GM13977 (cell line): ENCODE measurements around the gene RGSL1.

Experiments
- DNase-seq: peaks from one replicate; pipeline ENCODE4 v3.0.0; 2012; ENCODE audit warnings: low spot score
- in situ Hi-C: fragments of 300-500 bp; cut with MboI; formaldehyde crosslinking; loops from one replicate; pipeline ENCODE4 v1.12.0; 2022; ENCODE audit warnings: low sequenced_read_pairs, low pct_unique_long_range_greater_than_20kb, mixed read lengths, inconsistent platforms; ENCODE audit not compliant: unreplicated experiment
- TF ChIP-seq, protein P1 (sequence below): IDR thresholded peaks from 2 replicates; pipeline ENCODE4 v1.5.1; 2012; ENCODE audit warnings: mild to moderate bottlenecking, control low read depth; ENCODE audit not compliant: insufficient read depth; ENCODE audit errors: extremely low read depth, missing control alignments

RGSL1 gene

DNA sequence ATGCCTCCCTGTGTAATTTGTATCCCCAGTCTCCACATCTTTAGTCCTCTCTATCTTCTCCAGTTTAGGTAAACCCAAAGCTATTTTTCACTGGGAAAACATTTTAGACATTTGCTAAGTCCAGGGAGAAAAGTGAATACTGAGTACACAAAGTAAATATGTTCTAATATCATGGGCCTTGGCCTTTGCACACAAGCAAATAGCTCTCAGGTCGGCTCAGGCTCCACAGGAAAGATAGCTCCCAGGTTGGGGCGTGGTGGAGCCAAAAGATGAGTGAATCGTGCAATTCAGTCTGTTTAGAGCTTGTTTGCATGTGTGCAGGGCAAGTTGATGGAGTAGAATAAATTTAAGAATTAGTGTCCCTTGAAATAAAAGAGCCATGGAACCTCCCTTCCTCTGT, 7.9 kb downstream of the RGSL1 start:
- DNase-seq: no peak
- TF ChIP-seq, protein P1, sequence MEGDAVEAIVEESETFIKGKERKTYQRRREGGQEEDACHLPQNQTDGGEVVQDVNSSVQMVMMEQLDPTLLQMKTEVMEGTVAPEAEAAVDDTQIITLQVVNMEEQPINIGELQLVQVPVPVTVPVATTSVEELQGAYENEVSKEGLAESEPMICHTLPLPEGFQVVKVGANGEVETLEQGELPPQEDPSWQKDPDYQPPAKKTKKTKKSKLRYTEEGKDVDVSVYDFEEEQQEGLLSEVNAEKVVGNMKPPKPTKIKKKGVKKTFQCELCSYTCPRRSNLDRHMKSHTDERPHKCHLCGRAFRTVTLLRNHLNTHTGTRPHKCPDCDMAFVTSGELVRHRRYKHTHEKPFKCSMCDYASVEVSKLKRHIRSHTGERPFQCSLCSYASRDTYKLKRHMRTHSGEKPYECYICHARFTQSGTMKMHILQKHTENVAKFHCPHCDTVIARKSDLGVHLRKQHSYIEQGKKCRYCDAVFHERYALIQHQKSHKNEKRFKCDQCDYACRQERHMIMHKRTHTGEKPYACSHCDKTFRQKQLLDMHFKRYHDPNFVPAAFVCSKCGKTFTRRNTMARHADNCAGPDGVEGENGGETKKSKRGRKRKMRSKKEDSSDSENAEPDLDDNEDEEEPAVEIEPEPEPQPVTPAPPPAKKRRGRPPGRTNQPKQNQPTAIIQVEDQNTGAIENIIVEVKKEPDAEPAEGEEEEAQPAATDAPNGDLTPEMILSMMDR: no peak
- in situ Hi-C loops: no loop called here

DNA sequence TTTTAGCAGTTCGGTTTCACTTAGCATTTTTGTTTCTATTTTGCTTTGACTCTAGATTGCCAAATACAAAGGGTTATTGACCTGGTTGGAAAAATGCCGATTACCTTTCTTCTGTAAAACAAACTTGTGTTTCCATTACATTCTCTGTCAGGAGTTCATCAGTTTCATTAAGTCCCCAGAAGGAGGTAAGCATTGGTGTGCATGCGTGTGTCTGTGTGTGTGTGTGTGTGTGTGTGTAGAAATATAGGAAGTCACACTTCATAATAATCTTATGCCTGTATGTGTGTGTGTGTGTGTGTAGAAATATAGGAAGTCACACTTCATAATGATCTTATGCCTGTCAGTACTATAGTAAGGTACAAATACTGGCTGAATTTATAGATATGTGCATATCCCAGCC, 10.0 kb downstream of the RGSL1 start:
- no peak for DNase-seq
- in situ Hi-C loops: no loop called here
- TF ChIP-seq, protein P1: no peak

DNA sequence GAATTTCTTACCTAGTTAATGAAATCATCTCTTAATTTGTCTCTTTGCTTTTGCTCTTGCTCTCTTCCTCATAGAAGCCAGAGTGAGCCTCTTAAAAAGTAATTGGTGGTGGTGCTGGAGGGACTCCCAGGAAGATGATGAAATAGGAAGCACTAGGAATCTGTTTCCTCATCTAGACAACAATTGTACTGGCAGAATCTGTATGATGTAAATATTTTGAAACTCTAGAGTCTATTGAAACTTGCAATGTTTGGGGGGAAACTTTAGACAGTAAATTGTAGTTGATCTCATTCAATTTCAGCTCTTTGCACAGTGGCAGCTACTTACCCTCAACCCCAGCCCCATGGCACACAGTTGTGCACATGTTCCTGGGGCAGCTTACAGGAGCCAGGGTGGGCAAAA, 10.6 kb downstream of the RGSL1 start:
- TF ChIP-seq, protein P1: no peak
- in situ Hi-C loops: no loop called here
- DNase-seq: no peak

DNA sequence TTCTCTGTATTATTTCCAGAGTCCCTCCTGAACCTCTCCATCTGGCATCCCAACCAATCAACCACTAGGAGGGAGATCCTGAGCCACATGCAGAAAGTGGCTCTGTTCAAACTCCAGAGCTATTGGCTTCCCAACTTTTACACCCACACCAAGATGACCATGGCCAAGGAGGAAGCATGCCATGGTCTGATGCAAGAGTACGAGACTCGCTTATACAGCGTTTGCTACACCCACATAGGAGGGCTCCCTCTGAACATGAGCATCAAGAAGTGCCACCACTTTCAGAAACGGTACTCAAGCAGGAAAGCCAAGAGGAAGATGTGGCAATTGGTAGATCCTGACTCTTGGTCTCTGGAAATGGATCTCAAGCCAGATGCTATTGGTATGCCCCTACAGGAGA, 23.6 kb downstream of the RGSL1 start:
- TF ChIP-seq, protein P1: no peak
- in situ Hi-C loops: no loop called here
- no peak for DNase-seq

DNA sequence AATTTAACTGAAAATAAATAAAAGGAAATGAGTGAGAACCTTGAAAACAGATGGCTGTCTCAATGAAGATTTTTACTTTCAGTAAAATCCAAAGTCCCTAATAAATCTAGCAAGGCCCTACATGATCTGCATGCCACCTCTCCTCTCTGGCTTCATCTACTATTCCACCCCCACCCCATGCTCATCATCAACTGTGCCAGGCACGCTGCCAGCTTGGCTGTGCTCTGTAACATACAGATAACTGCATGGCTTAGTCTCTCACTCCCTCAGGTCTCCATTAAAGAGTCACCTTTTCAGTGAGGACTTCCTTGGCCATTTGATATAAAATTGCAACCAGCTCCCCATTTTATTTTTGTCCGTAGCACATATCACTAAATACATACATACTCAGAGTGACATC, 26.7 kb downstream of the RGSL1 start:
- in situ Hi-C loops: no loop called here
- no peak for DNase-seq
- TF ChIP-seq, protein P1: no peak

DNA sequence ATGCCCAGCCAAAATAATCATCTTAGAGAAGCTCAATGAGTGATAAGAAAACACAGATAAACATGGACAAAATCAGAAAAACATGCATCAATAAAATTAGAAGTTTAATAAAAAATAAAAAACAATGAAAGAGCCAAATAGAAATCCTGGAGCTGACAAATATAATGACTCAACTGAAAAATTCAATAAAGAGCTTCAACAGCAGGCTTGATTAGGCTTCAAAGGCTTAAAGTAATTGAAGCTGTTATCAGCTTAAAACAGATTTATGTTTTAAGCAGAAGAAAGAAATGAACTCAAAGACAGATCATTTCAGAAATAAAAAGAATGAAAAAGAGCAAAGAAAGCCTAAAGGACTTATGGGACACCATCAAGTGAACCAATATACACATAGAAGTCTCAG, 28.3 kb downstream of the RGSL1 start:
- TF ChIP-seq, protein P1: no peak
- in situ Hi-C loops: no loop called here
- DNase-seq: no peak

DNA sequence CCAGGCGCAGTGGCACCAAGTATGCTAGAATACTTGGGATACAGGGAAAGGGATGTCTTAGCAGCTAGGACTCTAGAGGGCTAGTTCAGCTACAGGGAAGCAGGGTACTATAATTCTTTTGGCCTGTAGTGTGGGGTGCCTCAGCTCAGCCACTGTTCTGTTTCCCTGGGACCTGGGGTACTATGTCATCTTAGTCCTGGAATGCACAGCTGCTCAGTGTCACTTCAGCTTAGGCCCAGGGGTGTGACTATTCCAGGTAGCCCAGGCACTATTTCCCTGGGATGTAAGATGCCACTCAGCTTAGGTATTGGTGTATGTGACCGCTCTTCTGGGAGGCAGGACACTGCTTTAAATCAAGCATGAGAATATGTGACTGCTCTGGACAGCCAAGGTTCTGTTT, 34.1 kb downstream of the RGSL1 start:
- TF ChIP-seq, protein P1: no peak

More for the DNA sequence above, 34.1 kb downstream of the RGSL1 start:
- no peak for DNase-seq
- in situ Hi-C loops: no loop called here
